SK-N-DZ (cell line): ENCODE results near the gene PPFIBP1.
"Not testable (repeated sequence)": the region's sequence is repeated elsewhere in the genome, so short reads cannot be mapped to it uniquely, and the experiment has no call there.

ENCODE experiments used
- DNase-seq: peaks from one replicate; pipeline ENCODE4 v3.0.0-alpha.2; 2015; ENCODE audit warnings: low spot score

The PPFIBP1 gene

DNA sequence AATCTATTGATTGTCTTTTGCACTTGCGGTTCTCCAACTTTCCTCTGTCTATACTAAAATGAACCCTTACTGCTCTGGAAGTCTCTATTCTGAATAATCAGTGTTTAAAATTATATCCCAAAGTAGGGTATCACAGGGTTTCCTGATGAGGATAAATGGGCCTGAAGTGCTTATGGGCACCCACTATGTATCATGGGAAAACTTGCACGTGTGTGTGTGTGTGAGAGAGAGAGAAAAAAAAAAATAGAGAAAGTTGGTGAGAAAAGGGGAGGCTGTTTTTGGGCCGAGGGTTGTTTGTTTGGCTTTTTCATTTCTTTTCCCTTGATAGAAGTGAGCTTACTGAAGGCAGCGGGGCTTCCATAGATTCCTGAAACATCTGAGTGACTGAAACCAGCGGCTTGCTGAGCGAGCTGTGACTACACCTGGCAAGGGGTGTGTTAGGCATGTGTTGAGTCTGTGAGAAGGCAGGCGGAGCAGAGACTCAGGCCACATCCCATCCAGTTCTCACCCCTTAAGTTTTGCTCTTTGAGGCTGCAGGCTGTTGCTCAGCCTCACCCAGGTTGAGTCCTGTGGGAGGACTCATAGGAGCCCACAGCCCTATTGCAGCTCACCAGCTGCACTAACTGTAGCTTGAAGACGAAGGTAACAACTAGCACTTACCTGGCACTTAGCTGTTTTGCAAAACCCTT, 17.2 kb downstream of the PPFIBP1 start:
- no peak for DNase-seq

- DNase-seq = no peak
Measured at GRCh38 chr12:27542628-27543027, 18.6 kb downstream of the PPFIBP1 start.

DNA sequence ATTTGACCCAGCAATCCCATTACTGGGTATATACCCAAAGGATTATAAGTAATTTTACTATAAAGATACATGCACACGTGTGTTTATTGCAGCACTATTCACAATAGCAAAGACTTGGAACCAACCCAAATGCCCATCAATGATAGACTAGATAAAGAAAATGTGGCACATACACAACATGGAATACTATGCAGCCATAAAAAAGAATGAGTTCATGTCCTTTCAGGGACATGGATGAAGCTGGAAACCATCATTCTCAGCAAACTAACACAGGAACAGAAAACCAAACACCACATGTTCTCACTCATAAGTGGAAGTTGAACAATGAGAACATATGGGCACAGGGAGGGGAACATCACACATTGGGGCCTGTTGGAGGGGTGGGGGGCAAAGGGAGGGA, 20.9 kb downstream of the PPFIBP1 start:
- not testable (repeated sequence) for DNase-seq

DNA sequence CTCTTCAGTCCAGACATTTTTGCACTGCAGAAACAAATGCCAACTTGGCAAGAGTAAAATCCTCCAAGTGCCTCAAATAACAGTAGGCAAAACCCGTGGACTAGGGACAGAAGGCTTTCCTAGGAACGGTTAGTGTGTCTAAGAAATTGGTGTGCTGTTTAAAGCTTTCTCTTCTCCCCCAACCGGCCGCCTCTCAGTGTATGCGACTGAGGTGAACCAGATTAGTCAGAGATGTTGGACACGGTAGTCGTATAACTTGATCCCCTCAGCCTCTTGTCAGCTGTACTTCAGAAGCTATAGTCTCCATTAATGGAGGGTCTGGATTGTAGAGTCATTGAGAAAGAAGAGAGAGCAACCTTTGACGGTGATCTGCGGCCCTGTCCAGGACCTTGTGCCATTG, 21.7 kb downstream of the PPFIBP1 start:
- DNase-seq = no peak

DNA sequence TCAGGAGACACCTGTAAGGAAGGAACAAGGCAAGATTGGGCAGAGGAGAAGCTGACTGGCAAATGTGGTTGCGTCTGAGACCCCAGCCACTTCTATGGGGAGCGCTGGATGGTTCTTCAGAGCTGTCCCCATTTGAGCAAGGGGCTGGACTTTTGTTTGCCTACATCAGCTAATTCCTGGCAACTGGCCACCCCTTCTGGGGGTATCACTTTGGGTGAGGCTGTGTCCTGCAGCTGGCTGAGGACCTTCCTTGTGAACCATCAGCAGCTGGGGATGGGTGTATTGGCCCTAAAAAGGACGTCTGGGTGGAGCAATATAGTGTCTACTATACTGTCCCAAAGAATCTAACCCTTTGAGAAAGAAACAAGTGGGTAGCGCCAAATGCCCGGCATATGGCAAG, 23.6 kb downstream of the PPFIBP1 start:
- no peak for DNase-seq

- DNase-seq = no peak
Measured at GRCh38 chr12:27548301-27549199, 24.5 kb downstream of the PPFIBP1 start.

- DNase-seq = no peak
Measured at GRCh38 chr12:27549236-27549800, 25.3 kb downstream of the PPFIBP1 start.

GRCh38 chr12:27549801-27550652, 26.0 kb downstream of the PPFIBP1 start:
- no peak for DNase-seq

DNA sequence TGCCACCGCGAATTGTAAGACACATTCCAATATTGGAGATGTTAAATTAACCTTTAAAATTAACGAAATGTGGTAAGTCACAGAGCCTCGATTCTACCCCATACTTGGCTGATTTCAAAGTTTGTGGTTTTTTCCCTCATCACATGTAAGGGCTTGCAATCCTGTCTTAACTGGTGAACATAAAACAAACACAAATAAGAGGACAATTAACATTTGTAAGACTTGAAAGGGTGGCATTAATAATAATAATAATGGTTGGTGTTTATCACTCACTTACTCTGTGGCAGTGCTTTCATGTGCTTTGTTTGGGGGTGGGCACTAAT, 26.6 kb downstream of the PPFIBP1 start:
- DNase-seq = no peak

DNA sequence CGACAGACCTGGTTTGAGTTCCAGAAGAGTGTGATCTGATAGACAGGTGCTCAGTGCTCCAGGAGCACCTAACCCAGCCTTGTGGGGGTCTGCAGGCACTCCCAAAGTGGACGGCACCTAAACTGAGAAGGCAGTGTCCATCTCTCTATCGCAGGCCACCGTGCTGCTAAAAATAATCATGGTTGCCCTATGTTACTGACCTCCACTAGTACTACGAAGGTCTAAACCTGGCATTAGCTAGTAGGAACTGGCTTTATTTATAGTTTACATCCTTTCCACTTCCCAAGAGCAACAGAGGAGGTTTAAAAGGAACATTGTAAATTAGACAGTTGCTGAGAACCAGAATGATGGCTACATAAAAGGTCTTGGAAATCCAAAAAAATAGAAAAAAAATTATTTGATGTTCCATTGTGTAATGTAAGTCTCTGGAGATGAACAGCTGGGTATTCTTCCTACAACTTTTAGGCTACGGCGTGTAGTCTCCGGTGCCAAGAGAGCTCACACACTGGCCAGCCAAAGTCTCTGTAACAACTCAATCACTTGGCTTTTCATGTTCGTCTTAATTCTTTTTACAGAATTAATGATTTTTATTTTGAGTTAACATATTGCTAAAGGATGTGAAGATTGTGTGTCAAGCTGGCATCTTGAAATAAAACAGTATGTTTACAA, 27.3 kb downstream of the PPFIBP1 start:
- DNase-seq = no peak

DNA sequence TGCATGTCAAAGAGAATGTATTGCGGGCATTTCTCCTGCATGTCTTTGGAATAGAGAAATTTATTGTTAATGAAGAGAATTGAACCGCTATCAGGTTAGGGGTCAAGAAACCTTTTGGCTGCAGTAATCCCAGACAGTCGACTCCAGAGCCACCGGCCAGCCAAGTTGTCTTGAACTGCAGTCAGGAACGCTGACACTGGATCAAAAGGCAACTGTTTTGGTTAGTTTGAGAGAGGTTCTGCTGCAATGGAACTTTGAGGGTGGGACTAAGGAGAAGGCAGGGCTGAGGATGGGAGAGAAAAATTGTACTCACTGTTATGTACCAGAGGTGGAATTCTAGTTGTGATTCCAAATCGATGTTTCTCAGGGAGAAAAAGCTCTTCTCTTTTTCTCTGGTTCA, 28.2 kb downstream of the PPFIBP1 start:
- DNase-seq = no peak

GRCh38 chr12:27552886-27553560, 29.0 kb downstream of the PPFIBP1 start:
- DNase-seq = no peak

DNA sequence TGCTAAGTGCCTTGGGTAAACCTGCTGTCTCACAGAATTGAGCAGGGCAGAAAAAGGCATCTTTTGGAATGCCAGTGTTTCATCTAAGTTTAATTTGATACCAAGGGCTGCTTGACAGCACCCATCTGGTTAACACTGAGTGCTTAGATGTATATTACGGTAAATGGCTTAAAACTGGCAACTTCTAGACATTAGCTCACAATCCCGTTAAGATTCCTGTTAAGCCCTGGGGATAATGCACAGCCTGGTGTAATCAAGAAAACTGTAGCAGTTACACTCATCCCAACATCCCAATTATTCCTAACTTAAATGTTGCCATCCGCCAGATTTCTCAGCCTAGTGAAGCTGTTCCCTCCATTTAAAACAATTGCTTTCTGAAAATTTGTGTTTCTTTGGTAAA, 29.9 kb downstream of the PPFIBP1 start:
- DNase-seq = no peak

GRCh38 chr12:27554421-27555186, 30.6 kb downstream of the PPFIBP1 start:
- DNase-seq = no peak

DNA sequence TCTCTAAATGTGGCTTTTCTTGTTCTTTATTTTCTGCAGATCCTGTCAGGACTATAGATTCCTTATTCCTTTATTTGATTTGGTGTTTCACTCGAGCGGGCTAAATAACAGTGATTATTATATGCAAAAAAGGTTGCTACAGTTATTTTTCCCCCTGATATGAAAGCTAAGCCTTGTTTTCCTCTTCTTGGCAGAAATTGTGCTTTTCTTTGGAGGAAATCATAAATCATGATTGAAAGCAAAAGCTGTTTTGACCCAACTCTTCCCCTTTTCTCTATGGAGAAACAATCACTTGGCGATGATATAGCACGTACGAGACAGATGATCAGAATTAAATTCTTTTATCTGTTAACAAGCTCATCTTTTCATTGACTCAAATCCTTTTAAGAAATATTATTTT, 31.4 kb downstream of the PPFIBP1 start:
- no peak for DNase-seq

- DNase-seq = no peak
Measured at GRCh38 chr12:27555925-27556778, 32.1 kb downstream of the PPFIBP1 start.

DNA sequence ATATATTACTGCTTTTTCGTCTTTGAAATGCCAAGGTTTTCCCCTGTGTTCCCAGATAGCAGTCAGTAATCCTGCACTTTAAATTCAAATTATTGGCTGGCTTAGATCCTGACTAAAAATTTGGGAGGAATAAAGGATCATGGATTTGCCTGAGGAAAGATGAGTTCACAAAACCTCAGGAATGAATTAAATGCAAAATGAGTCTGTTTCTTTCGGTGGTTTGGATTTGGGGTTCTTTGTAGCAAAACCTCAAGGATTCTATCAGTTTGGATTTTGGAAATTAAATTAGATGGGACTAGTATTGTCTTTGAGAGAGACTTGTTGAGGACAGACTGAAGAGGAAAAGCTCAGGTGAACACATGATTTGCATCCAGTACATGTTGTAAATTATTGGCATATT, 36.1 kb downstream of the PPFIBP1 start:
- no peak for DNase-seq

- DNase-seq = no peak
Measured at GRCh38 chr12:27561535-27562350, 37.7 kb downstream of the PPFIBP1 start.
